Measurements from ENCODE around the gene CCDC27. TPM values are rescaled to one million over a fixed set of nuclear protein-coding genes. Genes with fewer than 3 reads are reported as not detected.

Gene CCDC27
- total RNA-seq, 1 donor from 2014 or later = not detected

DNA sequence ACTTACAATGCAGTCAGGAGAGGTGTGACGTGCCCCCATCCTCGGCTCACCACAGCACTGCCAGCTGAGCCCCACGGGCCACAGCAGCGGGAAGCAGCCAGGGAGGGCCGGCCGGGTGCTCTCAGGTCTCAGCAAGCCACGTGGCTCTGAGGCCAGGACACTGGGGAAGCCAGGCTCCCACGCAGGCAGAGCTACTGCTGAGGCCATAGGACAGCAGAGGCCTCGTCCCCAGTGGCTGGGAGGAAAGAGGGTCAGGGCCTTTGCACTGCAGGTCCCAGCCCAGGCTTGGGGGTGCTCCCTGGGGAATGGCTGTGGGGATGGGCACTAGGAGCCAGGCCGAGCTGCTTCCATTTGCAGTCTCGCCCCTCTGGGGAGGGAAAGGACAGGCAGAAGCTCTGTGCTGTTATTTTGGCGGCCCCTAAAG lies 38.3 kb downstream of the CCDC27 start:
- no peak overlapping the region for H2AFZ ChIP-seq (ENCODE audit: low read depth, low read length)
- no peak overlapping the region for H3K27ac ChIP-seq (ENCODE audit: low read depth, low read length)
- Mint-ChIP-seq H3K36me3 (ENCODE audit: low read depth, unreplicated experiment) (peaks cover 10% of the 10 kb centered on the region), H3K27ac (ENCODE audit: unreplicated experiment) (no peak overlapping the region), H3K27me3 (ENCODE audit: low read depth, unreplicated experiment) (no peaks in the 10 kb centered on the region), H3K4me1 (ENCODE audit: low read depth, unreplicated experiment) (peaks cover 16% of the 10 kb centered on the region), H3K9me3 (ENCODE audit: unreplicated experiment) (no peaks in the 10 kb centered on the region), H3K4me3 (ENCODE audit: unreplicated experiment) (no peak overlapping the region)
- no peak for FAIRE-seq
- TF ChIP-seq, protein P1, sequence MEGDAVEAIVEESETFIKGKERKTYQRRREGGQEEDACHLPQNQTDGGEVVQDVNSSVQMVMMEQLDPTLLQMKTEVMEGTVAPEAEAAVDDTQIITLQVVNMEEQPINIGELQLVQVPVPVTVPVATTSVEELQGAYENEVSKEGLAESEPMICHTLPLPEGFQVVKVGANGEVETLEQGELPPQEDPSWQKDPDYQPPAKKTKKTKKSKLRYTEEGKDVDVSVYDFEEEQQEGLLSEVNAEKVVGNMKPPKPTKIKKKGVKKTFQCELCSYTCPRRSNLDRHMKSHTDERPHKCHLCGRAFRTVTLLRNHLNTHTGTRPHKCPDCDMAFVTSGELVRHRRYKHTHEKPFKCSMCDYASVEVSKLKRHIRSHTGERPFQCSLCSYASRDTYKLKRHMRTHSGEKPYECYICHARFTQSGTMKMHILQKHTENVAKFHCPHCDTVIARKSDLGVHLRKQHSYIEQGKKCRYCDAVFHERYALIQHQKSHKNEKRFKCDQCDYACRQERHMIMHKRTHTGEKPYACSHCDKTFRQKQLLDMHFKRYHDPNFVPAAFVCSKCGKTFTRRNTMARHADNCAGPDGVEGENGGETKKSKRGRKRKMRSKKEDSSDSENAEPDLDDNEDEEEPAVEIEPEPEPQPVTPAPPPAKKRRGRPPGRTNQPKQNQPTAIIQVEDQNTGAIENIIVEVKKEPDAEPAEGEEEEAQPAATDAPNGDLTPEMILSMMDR (IDR thresholded peaks at IDR 0.05; ENCODE audit: insufficient read depth, low read depth, low read length) = no peak
- no peak for TF ChIP-seq EZH2 (IDR thresholded peaks at IDR 0.05; ENCODE audit: insufficient read depth, low read length)
- H3K79me2 ChIP-seq (ENCODE audit: insufficient read depth, low read length) = peaks cover 79% of the 10 kb centered on the region
- no peaks in the 10 kb centered on the region for H3K9me3 ChIP-seq (ENCODE audit: insufficient read depth, low read depth, low read length)
- H3K27me3 ChIP-seq (ENCODE audit: insufficient read depth, low read length) = no peaks in the 10 kb centered on the region
- H3K4me1 ChIP-seq (ENCODE audit: insufficient read depth, low read length) = peaks cover 14% of the 10 kb centered on the region
- no peak overlapping the region for H3K4me2 ChIP-seq (ENCODE audit: low read length)
- no peak overlapping the region for H3K9ac ChIP-seq (ENCODE audit: low read length)
- H4K20me1 ChIP-seq (ENCODE audit: insufficient read depth, low read length) = peaks cover 87% of the 10 kb centered on the region
- no peak overlapping the region for H3K4me3 ChIP-seq (ENCODE audit: insufficient read depth, low read depth, low read length)
- peaks cover 3% of the 10 kb centered on the region for H3K36me3 ChIP-seq (ENCODE audit: insufficient read depth, low read length)
- no peak for DNase-seq (ENCODE audit: low read depth)

DNA sequence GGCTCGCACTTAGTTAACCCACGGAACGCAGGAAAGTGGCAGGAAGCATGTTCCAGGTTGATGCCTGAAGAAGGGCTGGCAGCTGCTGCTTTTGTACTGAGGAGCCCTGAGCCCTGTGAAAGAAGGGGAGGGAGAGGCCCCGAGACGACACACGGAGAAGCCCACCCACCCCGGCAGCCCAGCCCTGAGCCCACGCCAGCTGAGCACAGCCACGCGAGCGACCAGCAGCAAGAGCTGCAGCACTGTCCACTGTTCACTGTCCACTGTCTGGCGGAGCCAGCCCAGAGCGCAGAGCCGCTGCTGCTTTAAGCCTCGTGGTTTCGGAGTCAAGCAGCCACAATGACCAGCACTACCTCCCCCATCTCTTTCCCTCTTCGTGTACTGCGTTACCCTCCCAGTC lies 38.7 kb downstream of the CCDC27 start:
- Mint-ChIP-seq H3K9me3 (ENCODE audit: unreplicated experiment) (no peaks in the 10 kb centered on the region), H3K27me3 (ENCODE audit: low read depth, unreplicated experiment) (no peaks in the 10 kb centered on the region), H3K4me1 (ENCODE audit: low read depth, unreplicated experiment) (peaks cover 16% of the 10 kb centered on the region), H3K4me3 (ENCODE audit: unreplicated experiment) (no peak overlapping the region), H3K36me3 (ENCODE audit: low read depth, unreplicated experiment) (peaks cover 9% of the 10 kb centered on the region), H3K27ac (ENCODE audit: unreplicated experiment) (no peak overlapping the region)
- H3K27ac ChIP-seq (ENCODE audit: low read depth, low read length) = no peak overlapping the region
- no peaks in the 10 kb centered on the region for H3K27me3 ChIP-seq (ENCODE audit: insufficient read depth, low read length)
- TF ChIP-seq, protein P1 (IDR thresholded peaks at IDR 0.05; ENCODE audit: insufficient read depth, low read depth, low read length) = no peak
- no peak for TF ChIP-seq EZH2 (IDR thresholded peaks at IDR 0.05; ENCODE audit: insufficient read depth, low read length)
- H3K4me3 ChIP-seq (ENCODE audit: insufficient read depth, low read depth, low read length) = no peak overlapping the region
- no peak overlapping the region for H3K9ac ChIP-seq (ENCODE audit: low read length)
- peaks cover 14% of the 10 kb centered on the region for H3K4me1 ChIP-seq (ENCODE audit: insufficient read depth, low read length)
- FAIRE-seq (no peak), DNase-seq (ENCODE audit: low read depth) (no peak)
- H4K20me1 ChIP-seq (ENCODE audit: insufficient read depth, low read length) = peaks cover 87% of the 10 kb centered on the region
- no peak overlapping the region for H2AFZ ChIP-seq (ENCODE audit: low read depth, low read length)
- peaks cover 3% of the 10 kb centered on the region for H3K36me3 ChIP-seq (ENCODE audit: insufficient read depth, low read length)
- H3K4me2 ChIP-seq (ENCODE audit: low read length) = no peak overlapping the region
- no peaks in the 10 kb centered on the region for H3K9me3 ChIP-seq (ENCODE audit: insufficient read depth, low read depth, low read length)
- peaks cover 84% of the 10 kb centered on the region for H3K79me2 ChIP-seq (ENCODE audit: insufficient read depth, low read length)

DNA sequence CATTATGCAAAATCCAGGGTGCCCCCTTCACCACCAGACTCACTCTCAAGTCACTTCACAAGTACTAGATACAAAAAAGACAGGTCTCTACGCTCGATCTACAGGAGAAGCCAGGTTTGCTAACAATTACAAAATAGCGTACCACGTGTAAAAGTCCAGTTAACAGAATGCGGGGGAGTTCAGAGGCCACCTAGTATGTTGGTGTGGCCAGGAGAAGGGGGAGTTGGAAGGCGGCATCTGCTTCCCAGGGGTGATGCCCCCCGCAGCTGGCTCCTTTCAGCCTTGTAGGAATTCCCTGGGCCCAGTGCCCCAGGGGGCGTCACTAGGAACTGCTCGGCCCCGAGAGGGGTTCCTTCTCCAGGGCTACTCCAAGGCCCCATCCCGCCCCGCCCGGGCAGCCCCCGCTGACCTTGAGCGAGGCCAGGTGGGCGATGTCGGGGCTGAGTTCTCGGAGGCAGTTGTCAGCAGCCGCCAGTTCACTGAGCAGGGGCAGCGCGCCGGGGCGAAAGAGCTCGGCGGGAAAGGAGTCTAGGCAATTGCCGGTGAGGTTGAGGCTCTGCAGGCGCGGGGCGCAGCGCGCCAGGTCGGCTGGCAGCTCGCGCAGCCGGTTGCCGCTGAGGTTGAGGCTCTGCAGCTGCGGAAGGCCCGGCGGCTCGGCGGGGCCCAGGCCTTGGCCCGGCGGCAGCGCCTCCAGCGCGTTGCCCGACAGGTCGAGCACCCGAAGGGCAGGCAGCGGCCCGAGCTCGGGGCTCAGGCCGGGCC lies 43.4 kb downstream of the CCDC27 start:
- peaks cover 3% of the 10 kb centered on the region for H3K36me3 ChIP-seq (ENCODE audit: insufficient read depth, low read length)
- peak overlapping the region; percentile 80 for H3K4me3 ChIP-seq (ENCODE audit: insufficient read depth, low read depth, low read length)
- H3K27me3 ChIP-seq (ENCODE audit: insufficient read depth, low read length) = no peaks in the 10 kb centered on the region
- no peak for TF ChIP-seq EZH2 (IDR thresholded peaks at IDR 0.05; ENCODE audit: insufficient read depth, low read length)
- TF ChIP-seq, protein P1 (IDR thresholded peaks at IDR 0.05; ENCODE audit: insufficient read depth, low read depth, low read length) = no peak
- no peaks in the 10 kb centered on the region for H3K36me3 Mint-ChIP-seq (ENCODE audit: low read depth, unreplicated experiment)
- H3K27ac Mint-ChIP-seq (ENCODE audit: unreplicated experiment) = no peak overlapping the region
- H3K9ac ChIP-seq (ENCODE audit: low read length) = peak overlapping the region; percentile 81
- no peaks in the 10 kb centered on the region for H3K9me3 Mint-ChIP-seq (ENCODE audit: unreplicated experiment)
- no peaks in the 10 kb centered on the region for H3K27me3 Mint-ChIP-seq (ENCODE audit: low read depth, unreplicated experiment)
- H4K20me1 ChIP-seq (ENCODE audit: insufficient read depth, low read length) = peaks cover 43% of the 10 kb centered on the region
- no peak for DNase-seq (ENCODE audit: low read depth)
- H3K9me3 ChIP-seq (ENCODE audit: insufficient read depth, low read depth, low read length) = no peaks in the 10 kb centered on the region
- H3K4me3 Mint-ChIP-seq (ENCODE audit: unreplicated experiment) = peak overlapping the region; percentile 87
- no peak for FAIRE-seq
- H3K79me2 ChIP-seq (ENCODE audit: insufficient read depth, low read length) = peaks cover 51% of the 10 kb centered on the region
- H3K4me2 ChIP-seq (ENCODE audit: low read length) = peak overlapping the region; percentile 96
- peak overlapping the region; percentile 95 for H2AFZ ChIP-seq (ENCODE audit: low read depth, low read length)
- H3K27ac ChIP-seq (ENCODE audit: low read depth, low read length) = peak overlapping the region; percentile 21
- H3K4me1 ChIP-seq (ENCODE audit: insufficient read depth, low read length) = peaks cover 19% of the 10 kb centered on the region
- peaks cover 12% of the 10 kb centered on the region for H3K4me1 Mint-ChIP-seq (ENCODE audit: low read depth, unreplicated experiment)
